HS-5 (cell line): ENCODE measurements around the gene ONECUT1.
A peak's percentile ranks its signal among the peaks of the same experiment; 100 is the strongest.

Experiments
- DNase-seq: peaks from one replicate; pipeline ENCODE4 v3.0.0-alpha.2; 2012; ENCODE audit warnings: low read depth

ONECUT1 gene

GRCh38 chr15:52782514-52782913 is 7.6 kb downstream of the ONECUT1 start:
- DNase-seq = no peak

- peak; percentile 64 for DNase-seq
These were observed 9.8 kb downstream of the ONECUT1 start for GRCh38 chr15:52780172-52780980.

- no peak for DNase-seq
These were observed 11.7 kb downstream of the ONECUT1 start for GRCh38 chr15:52778457-52778856.

GRCh38 chr15:52772766-52773165 is 17.4 kb downstream of the ONECUT1 start:
- DNase-seq = no peak

GRCh38 chr15:52765785-52766184 is 24.4 kb downstream of the ONECUT1 start:
- DNase-seq = no peak

- no peak for DNase-seq
These were observed 25.4 kb downstream of the ONECUT1 start for GRCh38 chr15:52764731-52765130.

- no peak for DNase-seq
These were observed 27.5 kb downstream of the ONECUT1 start for GRCh38 chr15:52762621-52763020.

- DNase-seq = no peak
These were observed 29.6 kb downstream of the ONECUT1 start for GRCh38 chr15:52760562-52760961.

- DNase-seq = no peak
These were observed 30.2 kb downstream of the ONECUT1 start for GRCh38 chr15:52759969-52760368.

GRCh38 chr15:52757496-52757895 is 32.6 kb downstream of the ONECUT1 start:
- no peak for DNase-seq

- no peak for DNase-seq
These were observed 38.6 kb downstream of the ONECUT1 start for GRCh38 chr15:52751522-52751921.

- no peak for DNase-seq
These were observed 40.9 kb downstream of the ONECUT1 start for GRCh38 chr15:52749258-52749657.

- no peak for DNase-seq
These were observed 43.9 kb downstream of the ONECUT1 start for GRCh38 chr15:52746162-52746757.

- no peak for DNase-seq
These were observed 44.6 kb downstream of the ONECUT1 start for GRCh38 chr15:52745326-52746161.

- DNase-seq = no peak
These were observed 51.8 kb downstream of the ONECUT1 start for GRCh38 chr15:52738311-52738710.

GRCh38 chr15:52737720-52738119 is 52.4 kb downstream of the ONECUT1 start:
- no peak for DNase-seq

GRCh38 chr15:52735231-52736089 is 54.7 kb downstream of the ONECUT1 start:
- peak; percentile 59 for DNase-seq

- DNase-seq = no peak
These were observed 55.8 kb downstream of the ONECUT1 start for GRCh38 chr15:52734329-52734728.

GRCh38 chr15:52733696-52734255 is 56.4 kb downstream of the ONECUT1 start:
- no peak for DNase-seq

GRCh38 chr15:52733088-52733487 is 57.0 kb downstream of the ONECUT1 start:
- DNase-seq = no peak

GRCh38 chr15:52732551-52732950 is 57.6 kb downstream of the ONECUT1 start:
- no peak for DNase-seq
